Measurements from ENCODE around the gene XKR7.

- TF ChIP-seq, protein P1, sequence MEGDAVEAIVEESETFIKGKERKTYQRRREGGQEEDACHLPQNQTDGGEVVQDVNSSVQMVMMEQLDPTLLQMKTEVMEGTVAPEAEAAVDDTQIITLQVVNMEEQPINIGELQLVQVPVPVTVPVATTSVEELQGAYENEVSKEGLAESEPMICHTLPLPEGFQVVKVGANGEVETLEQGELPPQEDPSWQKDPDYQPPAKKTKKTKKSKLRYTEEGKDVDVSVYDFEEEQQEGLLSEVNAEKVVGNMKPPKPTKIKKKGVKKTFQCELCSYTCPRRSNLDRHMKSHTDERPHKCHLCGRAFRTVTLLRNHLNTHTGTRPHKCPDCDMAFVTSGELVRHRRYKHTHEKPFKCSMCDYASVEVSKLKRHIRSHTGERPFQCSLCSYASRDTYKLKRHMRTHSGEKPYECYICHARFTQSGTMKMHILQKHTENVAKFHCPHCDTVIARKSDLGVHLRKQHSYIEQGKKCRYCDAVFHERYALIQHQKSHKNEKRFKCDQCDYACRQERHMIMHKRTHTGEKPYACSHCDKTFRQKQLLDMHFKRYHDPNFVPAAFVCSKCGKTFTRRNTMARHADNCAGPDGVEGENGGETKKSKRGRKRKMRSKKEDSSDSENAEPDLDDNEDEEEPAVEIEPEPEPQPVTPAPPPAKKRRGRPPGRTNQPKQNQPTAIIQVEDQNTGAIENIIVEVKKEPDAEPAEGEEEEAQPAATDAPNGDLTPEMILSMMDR (IDR thresholded peaks at IDR 0.05): no peak
- no peak for TF ChIP-seq EZH2 (IDR thresholded peaks at IDR 0.05; ENCODE audit: borderline replicate concordance, insufficient read depth, low read depth, low read length, poor library complexity, severe bottlenecking)
These were observed 41.5 kb upstream of the XKR7 start for GRCh38 chr20:31926493-31926892.

All from B cell (primary cell).